Measurements from ENCODE around the gene LIMK2. TPM values are rescaled to one million over a fixed set of nuclear protein-coding genes. Genes with fewer than 3 reads are reported as not detected.
"Not testable (repeated sequence)": the region's sequence is repeated elsewhere in the genome, so short reads cannot be mapped to it uniquely, and the experiment has no call there.

LIMK2 gene
- total RNA-seq: 100 to 1,000 TPM in 3 of 5 donors, 10 to 100 TPM in 2; 96.3 to 541 (median 124) TPM
- 10 to 100 TPM; 19.9 to 26.6 (median 24.0) TPM for polyA plus RNA-seq
- long read RNA-seq, donor 1: 0 reads
- long read RNA-seq, donor 2, partial matches to known transcripts: 0 of 2 reads
- long read RNA-seq, donor 2, other reads (novel, unspliced or antisense): 0 of 2 reads
- long read RNA-seq, donor 3, partial matches to known transcripts: 6 of 8 reads
- long read RNA-seq, donor 3, other reads (novel, unspliced or antisense): 0 of 8 reads
- long read RNA-seq, donor 4, partial matches to known transcripts: 0 of 3 reads
- long read RNA-seq, donor 4, other reads (novel, unspliced or antisense): 0 of 3 reads
- long read RNA-seq, donor 5, partial matches to known transcripts: 0 of 3 reads
- long read RNA-seq, donor 5, other reads (novel, unspliced or antisense): 0 of 3 reads
- long read RNA-seq, donor 6, transcript LIMK2-201 (16 exons, 3,670 nt): major isoform, 11 of 17 reads
- long read RNA-seq, donor 6, partial matches to known transcripts: 0 of 17 reads
- long read RNA-seq, donor 6, other reads (novel, unspliced or antisense): 0 of 17 reads
- long read RNA-seq, donor 7, partial matches to known transcripts: 0 of 1 reads
- long read RNA-seq, donor 7, other reads (novel, unspliced or antisense): 0 of 1 reads
- long read RNA-seq, donor 8, partial matches to known transcripts: 0 of 3 reads
- long read RNA-seq, donor 8, other reads (novel, unspliced or antisense): 0 of 3 reads
- long read RNA-seq, donor 9, partial matches to known transcripts: 0 of 2 reads
- long read RNA-seq, donor 9, other reads (novel, unspliced or antisense): 0 of 2 reads
- long read RNA-seq, donor 10, partial matches to known transcripts: 0 of 2 reads
- long read RNA-seq, donor 10, other reads (novel, unspliced or antisense): 0 of 2 reads

- no peaks in the 10 kb centered on the region for H3K27me3 ChIP-seq
- H3K27ac ChIP-seq: peak within 1 kb of the TSS; percentile 91 to 95 (median 94)
- intact Hi-C loops (cut with DNase I; ENCODE audit: low total_unique reads): no loop called here
- TF ChIP-seq EP300 (IDR thresholded peaks at IDR 0.05): no peak
- TF ChIP-seq POLR2A (IDR thresholded peaks at IDR 0.05): peak in 1 of 4 donors; percentile 46
- peak in 5 of 7 experiments; percentile 76 to 88 (median 79) for TF ChIP-seq CTCF (IDR thresholded peaks at IDR 0.05)
- peak; percentile 44 to 95 (median 94) for TF ChIP-seq POLR2AphosphoS5 (IDR thresholded peaks at IDR 0.05)
- WGBS, 5 donors: 0 to 1% (median 1%) methylated on average over 15 to 64 of the region's 64 CpGs
- H3K4me1 ChIP-seq: peaks cover 32 to 76% (median 64%) of the 10 kb centered on the region in 4 donors
- peak; percentile 98 for DNase-seq
- H3K4me3 ChIP-seq: peak within 1 kb of the TSS; percentile 71 to 88 (median 86)
- peaks cover 0 to 3% (median 1%) of the 10 kb centered on the region in 4 donors for H3K36me3 ChIP-seq
- no peaks in the 10 kb centered on the region for H3K9me3 ChIP-seq
These were observed at the start of gene LIMK2 for GRCh38 chr22:31211862-31212730. Gene LIMK2, plus strand, starts transcription at chr22:31212298. Its CDS starts 111 bp downstream, at chr22:31212409.

DNA sequence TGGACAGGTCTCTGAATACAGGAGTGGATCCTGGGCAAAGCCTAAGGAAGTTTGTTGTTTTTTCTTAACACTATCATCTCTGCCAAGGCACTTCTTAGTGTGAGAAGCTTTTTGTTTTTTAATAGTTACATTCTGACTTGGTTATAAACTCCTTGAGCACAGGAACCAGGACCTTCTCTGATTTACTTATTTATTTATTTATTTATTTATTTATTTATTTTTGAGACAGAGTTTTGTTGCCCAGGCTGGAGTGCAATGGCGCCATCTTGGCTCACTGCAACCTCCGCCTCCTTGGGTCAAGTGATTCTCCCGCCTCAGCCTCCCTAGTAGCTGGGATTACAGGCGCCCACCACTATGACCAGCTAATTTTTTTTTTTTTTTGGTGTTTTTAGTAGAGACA, 41.1 kb upstream of the LIMK2 start:
- Histone ChIP-seq H3K27ac (peak overlapping the region in 3 of 5 donors; percentile 28 to 56 (median 38)), H3K27me3 (no peaks in the 10 kb centered on the region), H3K36me3 (peaks cover 5 to 20% (median 17%) of the 10 kb centered on the region in 4 donors), H3K4me3 (no peak overlapping the region), H3K4me1 (peaks cover 14 to 76% (median 47%) of the 10 kb centered on the region in 4 donors), H3K9me3 (no peaks in the 10 kb centered on the region)
- WGBS, 5 donors: 95 to 100% (median 99%) methylated on average over 4 of the region's 4 CpGs
- TF ChIP-seq EP300 (IDR thresholded peaks at IDR 0.05) (no peak), POLR2A (IDR thresholded peaks at IDR 0.05) (no peak), POLR2AphosphoS5 (IDR thresholded peaks at IDR 0.05) (no peak), CTCF (IDR thresholded peaks at IDR 0.05) (no peak)
- no peak for DNase-seq
- intact Hi-C loops (cut with DNase I; ENCODE audit: low total_unique reads): no loop called here

- H3K9me3 ChIP-seq; H3K27me3 ChIP-seq; DNase-seq; H3K4me3 ChIP-seq; intact Hi-C loops (cut with DNase I; ENCODE audit: low total_unique reads): not testable (repeated sequence)
- peaks cover 3 to 19% (median 17%) of the 10 kb centered on the region in 4 donors for H3K36me3 ChIP-seq
- H3K4me1 ChIP-seq: peaks cover 14 to 75% (median 48%) of the 10 kb centered on the region in 4 donors
- peak overlapping the region in 1 of 5 donors; percentile 61 for H3K27ac ChIP-seq
- 88 to 95% (median 91%) methylated on average over 7 to 9 of the region's 9 CpGs for WGBS, 5 donors
These were observed 40.4 kb upstream of the LIMK2 start for GRCh38 chr22:31171734-31172133.

GRCh38 chr22:31173386-31174145, 38.5 kb upstream of the LIMK2 start:
- 68 to 82% (median 73%) methylated on average over 5 of the region's 5 CpGs for WGBS, 5 donors
- Histone ChIP-seq H3K4me3 (no peak overlapping the region), H3K9me3 (no peaks in the 10 kb centered on the region), H3K36me3 (peaks cover 3 to 26% (median 18%) of the 10 kb centered on the region in 4 donors), H3K27ac (peak overlapping the region in 4 of 5 donors; percentile 44 to 68 (median 58)), H3K27me3 (no peaks in the 10 kb centered on the region), H3K4me1 (peaks cover 13 to 71% (median 44%) of the 10 kb centered on the region in 4 donors)
- TF ChIP-seq POLR2AphosphoS5 (IDR thresholded peaks at IDR 0.05) (peak in 2 of 3 donors; percentile 16 to 19), POLR2A (IDR thresholded peaks at IDR 0.05) (no peak), EP300 (IDR thresholded peaks at IDR 0.05) (no peak)
- intact Hi-C loops (cut with DNase I; ENCODE audit: low total_unique reads): no loop called here
- DNase-seq: no peak

Measured in stomach (tissue), 19 donors.